Pancreas (tissue), 10 donors: ENCODE measurements around the gene TXNL4A. TPM values are rescaled to one million over a fixed set of nuclear protein-coding genes. Genes with fewer than 3 reads are reported as not detected.
"Not testable (repeated sequence)": the region's sequence is repeated elsewhere in the genome, so short reads cannot be mapped to it uniquely, and the experiment has no call there.

Experiments used
- ATAC-seq, 4 donors: fragments of 200-7000 bp; cut with Tn5 transposase; one replicate each; pipeline versions ENCODE4 v1.8.0 to v1.9.1; 2020; ENCODE audit warnings: mild to moderate bottlenecking in 4 of 4, moderate library complexity in 4 of 4
- DNase-seq, 6 donors: peaks; one replicate each; pipeline ENCODE4 v3.0.0-alpha.2; 2020
- FAIRE-seq: peaks from 2 replicates; lab custom pipeline; 2012; peaks lifted over from hg19 to GRCh38; lab: Jason Lieb, UNC
- H3K27ac ChIP-seq, 4 donors: fragments of 200-600 bp; sonication (generic); 1 replicate in 3 of 4; 2 replicates in 1 of 4; pipeline versions ENCODE4 v1.5.0 to v1.8.0; 2020
- H3K27me3 ChIP-seq, 4 donors: fragments of 200-600 bp; one replicate each; pipeline ENCODE4 v1.8.0; 2021
- H3K36me3 ChIP-seq, 3 donors: fragments of 200-600 bp; sonication (generic) in 1 of 3; one replicate each; pipeline versions ENCODE4 v1.5.0 to v1.8.0; 2020 to 2021
- H3K4me1 ChIP-seq, 3 donors: fragments of 200-600 bp; one replicate each; pipeline ENCODE4 v1.8.0; 2021
- H3K4me3 ChIP-seq, 4 donors: fragments of 200-600 bp; sonication (generic) in 2 of 4; one replicate each; pipeline versions ENCODE4 v1.5.0 to v1.8.0; 2020 to 2021
- H3K9me3 ChIP-seq, 4 donors: fragments of 200-600 bp; one replicate each; pipeline ENCODE4 v1.8.0; 2021
- WGBS, 2 donors: extraction: QIAGEN DNeasy Blood & Tissue Kit; methylation state at CpG; one replicate each; pipeline ENCODE4 v1.1.7; 2013; 5-methylcytosine and 5-hydroxymethylcytosine counted together
- intact Hi-C, 3 donors: fragments of 100-400 bp; cut with DNase I; formaldehyde crosslinking; loops; one replicate each; pipeline versions ENCODE4 v1.11.1 to v1.14.2; 2022
- polyA plus RNA-seq, 2 donors: library from polyadenylated mRNA; stranded (reverse); fragments of 200-250 nt; gene quantifications; one replicate each; pipeline ENCODE4 v1.2.3, GENCODE V29; 2013
- total RNA-seq, 6 donors: library from RNA; stranded (reverse); fragmentation: NEBNext Ultra II Directional in 4 of 6; extraction: Animal tissue kit (Norgen Biotek cat#: 25700) in 4 of 6; gene quantifications; one replicate each; pipeline versions ENCODE4 v1.2.1 to v1.2.4, GENCODE V29; 2021 to 2023
- TF ChIP-seq, protein P1 (sequence below), 4 donors: fragments of 200-600 bp; sonication (generic) in 3 of 4; IDR thresholded peaks; one replicate each; pipeline versions ENCODE4 v1.5.0 to v1.8.0; 2021; ENCODE audit warnings: antibody characterized with exemption in 4 of 4
- donor health status: healthy with polysubstance abuse.
- donor health status: DM: no; HTN: no; CAD: no; lungs with moderate emphysema.
- donor health status: DM: no; HTN: no; CAD: no.
- donor health status: control.
- donor health status: control.
- donor health status: Bipolar disorder and iron deficiency.
- donor health status: DM: yes; HTN: yes; CAD: no.
- donor health status: DM: no; HTN: no; CAD: no.
- donor health status: DM: no; HTN: no; CAD: no.
- donor health status: DM: yes; HTN: yes; CAD: no.

Gene TXNL4A
- total and polyA plus RNA-seq, 8 donors = 40.5 to 64.6 (median 49.0) TPM

DNA sequence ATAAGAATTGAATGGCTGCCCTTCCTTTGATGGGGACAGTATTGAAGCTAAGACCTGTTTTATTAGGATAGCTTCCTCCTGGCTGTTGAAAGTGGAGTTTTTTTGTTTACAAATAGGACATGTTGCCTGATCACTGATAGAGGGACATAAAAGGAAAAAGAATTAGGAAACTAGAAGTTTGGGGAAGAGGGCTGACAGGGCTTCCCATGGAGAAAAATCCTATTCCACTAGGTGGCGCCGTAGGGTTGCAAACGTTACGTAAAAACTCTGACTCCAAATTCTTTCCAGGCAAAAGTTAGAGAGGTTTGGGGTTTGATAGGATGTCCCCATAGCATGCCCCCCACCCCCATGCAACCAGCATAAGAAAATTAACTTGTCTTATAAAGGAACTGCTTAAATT is 34.8 kb upstream of the TXNL4A start:
- no peak overlapping the region for H3K4me3 ChIP-seq
- WGBS, 2 donors = 58% methylated on average over 4 of the region's 4 CpGs
- peaks cover 0 to 11% (median 5%) of the 10 kb centered on the region in 4 donors for H3K9me3 ChIP-seq
- H3K27ac ChIP-seq = no peak overlapping the region
- ATAC-seq = no peak
- H3K27me3 ChIP-seq = no peaks in the 10 kb centered on the region
- TF ChIP-seq, protein P1, sequence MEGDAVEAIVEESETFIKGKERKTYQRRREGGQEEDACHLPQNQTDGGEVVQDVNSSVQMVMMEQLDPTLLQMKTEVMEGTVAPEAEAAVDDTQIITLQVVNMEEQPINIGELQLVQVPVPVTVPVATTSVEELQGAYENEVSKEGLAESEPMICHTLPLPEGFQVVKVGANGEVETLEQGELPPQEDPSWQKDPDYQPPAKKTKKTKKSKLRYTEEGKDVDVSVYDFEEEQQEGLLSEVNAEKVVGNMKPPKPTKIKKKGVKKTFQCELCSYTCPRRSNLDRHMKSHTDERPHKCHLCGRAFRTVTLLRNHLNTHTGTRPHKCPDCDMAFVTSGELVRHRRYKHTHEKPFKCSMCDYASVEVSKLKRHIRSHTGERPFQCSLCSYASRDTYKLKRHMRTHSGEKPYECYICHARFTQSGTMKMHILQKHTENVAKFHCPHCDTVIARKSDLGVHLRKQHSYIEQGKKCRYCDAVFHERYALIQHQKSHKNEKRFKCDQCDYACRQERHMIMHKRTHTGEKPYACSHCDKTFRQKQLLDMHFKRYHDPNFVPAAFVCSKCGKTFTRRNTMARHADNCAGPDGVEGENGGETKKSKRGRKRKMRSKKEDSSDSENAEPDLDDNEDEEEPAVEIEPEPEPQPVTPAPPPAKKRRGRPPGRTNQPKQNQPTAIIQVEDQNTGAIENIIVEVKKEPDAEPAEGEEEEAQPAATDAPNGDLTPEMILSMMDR (IDR thresholded peaks at IDR 0.05) = no peak
- DNase-seq = no peak
- no peaks in the 10 kb centered on the region for H3K4me1 ChIP-seq
- no peaks in the 10 kb centered on the region for H3K36me3 ChIP-seq
- intact Hi-C loops = no loop called here
- FAIRE-seq = no peak

DNA sequence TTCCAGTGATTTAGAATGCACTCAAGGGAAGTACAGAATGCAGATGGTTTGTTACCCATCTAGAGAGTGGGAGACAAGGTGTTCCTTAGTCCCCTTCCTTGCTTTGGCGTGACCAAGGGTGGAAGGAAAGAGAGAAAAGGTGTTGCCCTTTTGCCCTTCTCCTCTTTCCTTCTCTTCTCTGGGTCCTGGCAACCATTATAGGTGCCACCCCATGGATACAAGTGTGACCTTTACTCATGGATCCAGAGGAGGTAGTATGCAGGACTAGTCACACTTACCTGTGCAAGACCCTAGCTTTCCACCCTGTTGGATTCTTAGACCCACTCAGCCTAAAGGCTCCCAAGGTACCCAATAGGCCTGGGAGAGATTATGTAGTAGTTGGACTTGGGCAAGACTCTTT is 34.2 kb upstream of the TXNL4A start:
- Histone ChIP-seq H3K36me3 (no peaks in the 10 kb centered on the region), H3K27ac (no peak overlapping the region), H3K4me3 (no peak overlapping the region), H3K4me1 (no peaks in the 10 kb centered on the region), H3K9me3 (peaks cover 0 to 11% (median 5%) of the 10 kb centered on the region in 4 donors), H3K27me3 (no peaks in the 10 kb centered on the region)
- WGBS, 2 donors = 17 to 48% methylated on average over 1 of the region's 1 CpG
- TF ChIP-seq, protein P1 (IDR thresholded peaks at IDR 0.05) = no peak
- intact Hi-C loops = no loop called here
- FAIRE-seq = no peak
- peak in 2 of 4 donors; percentile 29 to 72 for ATAC-seq
- DNase-seq = no peak

GRCh38 chr18:80012714-80013113 is 24.4 kb upstream of the TXNL4A start:
- H3K4me1 ChIP-seq = no peaks in the 10 kb centered on the region
- ATAC-seq (no peak), DNase-seq (no peak), FAIRE-seq (no peak)
- H3K27me3 ChIP-seq = no peaks in the 10 kb centered on the region
- no peaks in the 10 kb centered on the region for H3K36me3 ChIP-seq
- H3K9me3 ChIP-seq = no peaks in the 10 kb centered on the region
- 95 to 98% methylated on average over 20 of the region's 20 CpGs for WGBS, 2 donors
- no peak overlapping the region for H3K27ac ChIP-seq
- intact Hi-C loops = no loop called here
- H3K4me3 ChIP-seq = no peak overlapping the region
- TF ChIP-seq, protein P1 (IDR thresholded peaks at IDR 0.05) = no peak

DNA sequence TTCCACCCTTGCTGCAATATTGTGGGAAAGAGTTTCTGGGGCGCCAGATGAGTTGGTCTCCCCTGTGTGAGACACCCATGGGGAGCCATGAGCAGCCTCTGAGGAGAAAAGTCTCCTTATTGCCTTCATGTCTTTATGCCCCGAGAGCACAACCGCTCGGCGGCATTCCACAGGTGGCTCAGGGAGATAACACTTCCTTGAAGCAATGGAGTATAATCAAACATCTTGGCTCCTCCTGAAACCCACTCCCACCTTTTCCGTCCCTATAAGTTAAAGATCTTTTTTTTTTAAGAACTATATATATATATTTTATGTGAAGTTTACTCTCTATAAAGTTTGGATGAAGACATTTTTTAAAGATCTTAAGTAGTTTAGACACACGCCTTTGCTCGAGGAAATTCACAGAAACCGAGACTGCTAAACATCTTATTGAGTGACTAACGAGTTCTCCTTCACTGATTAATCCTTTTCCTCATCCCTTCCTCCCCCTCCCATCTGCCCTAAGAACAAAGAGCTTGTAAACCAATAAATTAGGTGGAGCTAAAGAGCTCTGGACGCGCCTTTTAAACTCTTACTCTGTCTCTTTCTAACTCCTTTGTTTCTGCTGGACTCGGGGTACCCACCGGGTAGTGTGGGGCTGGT is 23.3 kb upstream of the TXNL4A start:
- 90 to 93% methylated on average over 14 of the region's 14 CpGs for WGBS, 2 donors
- H3K4me1 ChIP-seq, ATAC-seq, DNase-seq, H3K36me3 ChIP-seq, H3K27ac ChIP-seq, FAIRE-seq, H3K4me3 ChIP-seq, H3K27me3 ChIP-seq, H3K9me3 ChIP-seq, intact Hi-C loops: not testable (repeated sequence)

DNA sequence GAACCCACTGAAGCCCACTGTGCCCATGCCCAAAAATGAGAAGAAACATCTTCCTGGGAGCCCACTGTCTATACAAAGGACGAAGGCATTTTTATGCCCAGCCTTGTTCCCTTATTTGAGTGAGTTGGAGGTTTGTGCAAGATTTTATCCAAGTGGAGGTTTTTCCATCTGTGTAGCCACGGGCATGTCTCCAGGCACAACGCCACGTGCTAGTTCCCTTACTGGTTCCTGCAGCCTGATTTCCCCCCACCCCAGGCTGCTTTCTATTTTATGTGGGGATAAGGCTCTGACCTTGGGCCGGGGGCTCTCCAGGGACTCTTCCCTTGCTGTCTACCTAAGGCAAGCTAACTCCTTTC is 22.2 kb upstream of the TXNL4A start:
- ATAC-seq (no peak), FAIRE-seq (no peak), DNase-seq (no peak)
- Histone ChIP-seq H3K4me1 (no peaks in the 10 kb centered on the region), H3K36me3 (no peaks in the 10 kb centered on the region), H3K27ac (no peak overlapping the region), H3K9me3 (no peaks in the 10 kb centered on the region), H3K4me3 (no peak overlapping the region), H3K27me3 (no peaks in the 10 kb centered on the region)
- WGBS, 2 donors = 88 to 93% methylated on average over 5 of the region's 5 CpGs
- TF ChIP-seq, protein P1 (IDR thresholded peaks at IDR 0.05) = no peak
- intact Hi-C loops = no loop called here
